OCI-M2 (cell line): ENCODE measurements around the gene LARP4.
"Not testable (repeated sequence)": the region's sequence is repeated elsewhere in the genome, so short reads cannot be mapped to it uniquely, and the experiment has no call there.

ENCODE experiments used
- DNase-seq: peaks from one replicate; lab custom pipeline; 2025; ENCODE audit not compliant: unreplicated experiment; lab: John Stamatoyannopoulos, UW

The LARP4 gene

GRCh38 chr12:50400104-50400637 lies 514 bp upstream of the LARP4 start:
- DNase-seq: peak; percentile 51

- no peak for DNase-seq
These were observed 906 bp downstream of the LARP4 start for GRCh38 chr12:50401500-50402081.

GRCh38 chr12:50402264-50403000 lies 1.7 kb downstream of the LARP4 start:
- DNase-seq: no peak

GRCh38 chr12:50403001-50403440 lies 2.3 kb downstream of the LARP4 start:
- no peak for DNase-seq

- DNase-seq: no peak
These were observed 3.6 kb downstream of the LARP4 start for GRCh38 chr12:50404307-50404706.

- no peak for DNase-seq
These were observed 10.5 kb downstream of the LARP4 start for GRCh38 chr12:50411051-50411660.

- DNase-seq: no peak
These were observed 15.3 kb downstream of the LARP4 start for GRCh38 chr12:50415899-50416479.

GRCh38 chr12:50419112-50419909 lies 18.6 kb downstream of the LARP4 start:
- no peak for DNase-seq

GRCh38 chr12:50422855-50423254 lies 22.2 kb downstream of the LARP4 start:
- DNase-seq: not testable (repeated sequence)

GRCh38 chr12:50423342-50423741 lies 22.7 kb downstream of the LARP4 start:
- not testable (repeated sequence) for DNase-seq

- no peak for DNase-seq
These were observed 25.0 kb downstream of the LARP4 start for GRCh38 chr12:50425589-50426258.

GRCh38 chr12:50431656-50432055 lies 31.0 kb downstream of the LARP4 start:
- not testable (repeated sequence) for DNase-seq

- DNase-seq: no peak
These were observed 39.6 kb downstream of the LARP4 start for GRCh38 chr12:50440288-50440687.

GRCh38 chr12:50441763-50442162 lies 41.1 kb downstream of the LARP4 start:
- no peak for DNase-seq

- no peak for DNase-seq
These were observed 41.7 kb downstream of the LARP4 start for GRCh38 chr12:50442178-50442908.

GRCh38 chr12:50449671-50450070 lies 49.0 kb downstream of the LARP4 start:
- not testable (repeated sequence) for DNase-seq

- DNase-seq: no peak
These were observed 52.1 kb downstream of the LARP4 start for GRCh38 chr12:50452795-50453194.

GRCh38 chr12:50453872-50454271 lies 53.2 kb downstream of the LARP4 start:
- no peak for DNase-seq

GRCh38 chr12:50458606-50459005 lies 57.9 kb downstream of the LARP4 start:
- DNase-seq: no peak

GRCh38 chr12:50467439-50467838 lies 66.8 kb downstream of the LARP4 start:
- DNase-seq: no peak
